GM19025 (cell line): ENCODE results near the gene NEDD4L.
"Not testable (repeated sequence)": the region's sequence is repeated elsewhere in the genome, so short reads cannot be mapped to it uniquely, and the experiment has no call there.

ENCODE experiments used
- ATAC-seq: cut with Tn5 transposase; IDR thresholded peaks from one replicate; pipeline ENCODE4 v1.9.1; 2021; ENCODE audit warnings: mild to moderate bottlenecking, low read depth, moderate library complexity; ENCODE audit not compliant: unreplicated experiment

NEDD4L gene

GRCh38 chr18:58043491-58044369 is at the start of gene NEDD4L:
TSS of gene NEDD4L (plus strand) at chr18:58044226. CDS start at chr18:58044661, 435 bp downstream.
- ATAC-seq = peak; percentile 66

GRCh38 chr18:57995331-57995730 is 48.7 kb upstream of the NEDD4L start:
- no peak for ATAC-seq

GRCh38 chr18:57996894-57997293 is 47.1 kb upstream of the NEDD4L start:
- ATAC-seq = not testable (repeated sequence)

- ATAC-seq = no peak
Observed at GRCh38 chr18:57997820-57998219, 46.2 kb upstream of the NEDD4L start.

- no peak for ATAC-seq
Observed at GRCh38 chr18:57998461-57998860, 45.6 kb upstream of the NEDD4L start.

GRCh38 chr18:58004317-58004716 is 39.7 kb upstream of the NEDD4L start:
- ATAC-seq = no peak

GRCh38 chr18:58005011-58005410 is 39.0 kb upstream of the NEDD4L start:
- ATAC-seq = no peak

GRCh38 chr18:58005885-58006523 is 38.0 kb upstream of the NEDD4L start:
- ATAC-seq = no peak

- no peak for ATAC-seq
Observed at GRCh38 chr18:58009166-58009565, 34.9 kb upstream of the NEDD4L start.

- ATAC-seq = no peak
Observed at GRCh38 chr18:58010265-58010664, 33.8 kb upstream of the NEDD4L start.

- ATAC-seq = no peak
Observed at GRCh38 chr18:58012356-58012755, 31.7 kb upstream of the NEDD4L start.

GRCh38 chr18:58013241-58014211 is 30.5 kb upstream of the NEDD4L start:
- ATAC-seq = peak; percentile 44

GRCh38 chr18:58015065-58015780 is 28.8 kb upstream of the NEDD4L start:
- peak; percentile 93 for ATAC-seq

- no peak for ATAC-seq
Observed at GRCh38 chr18:58017267-58017666, 26.8 kb upstream of the NEDD4L start.

GRCh38 chr18:58020567-58021107 is 23.4 kb upstream of the NEDD4L start:
- ATAC-seq = no peak

GRCh38 chr18:58021504-58021903 is 22.5 kb upstream of the NEDD4L start:
- ATAC-seq = no peak

- no peak for ATAC-seq
Observed at GRCh38 chr18:58023108-58023507, 20.9 kb upstream of the NEDD4L start.

GRCh38 chr18:58024139-58024538 is 19.9 kb upstream of the NEDD4L start:
- no peak for ATAC-seq

- no peak for ATAC-seq
Observed at GRCh38 chr18:58025205-58025604, 18.8 kb upstream of the NEDD4L start.

- no peak for ATAC-seq
Observed at GRCh38 chr18:58025733-58026132, 18.3 kb upstream of the NEDD4L start.
